Measurements from ENCODE around the gene SOX1. TPM values are rescaled to one million over a fixed set of nuclear protein-coding genes. Genes with fewer than 3 reads are reported as not detected.
A peak's percentile ranks its signal among the peaks of the same experiment; 100 is the strongest.

Gene SOX1
- total and polyA plus RNA-seq, 7 donors, result under 0.01 to 0.36 (median 0.01) TPM; not detected in 4

- Histone ChIP-seq H3K27ac (no peak overlapping the region), H3K9me3 (no peaks in the 10 kb centered on the region), H3K36me3 (no peaks in the 10 kb centered on the region), H3K27me3 (peaks cover 3 to 38% (median 13%) of the 10 kb centered on the region in 3 donors), H3K4me1 (no peaks in the 10 kb centered on the region), H3K4me3 (no peak overlapping the region)
- intact Hi-C loops (cut with DNase I), result no loop called here
- DNase-seq, result no peak
- 69 to 70% methylated on average over 4 of the region's 4 CpGs for WGBS, 2 donors
- TF ChIP-seq POLR2A (IDR thresholded peaks at IDR 0.05) (no peak), EP300 (IDR thresholded peaks at IDR 0.05) (no peak), POLR2AphosphoS5 (IDR thresholded peaks at IDR 0.05) (no peak)
- TF ChIP-seq, protein P1, sequence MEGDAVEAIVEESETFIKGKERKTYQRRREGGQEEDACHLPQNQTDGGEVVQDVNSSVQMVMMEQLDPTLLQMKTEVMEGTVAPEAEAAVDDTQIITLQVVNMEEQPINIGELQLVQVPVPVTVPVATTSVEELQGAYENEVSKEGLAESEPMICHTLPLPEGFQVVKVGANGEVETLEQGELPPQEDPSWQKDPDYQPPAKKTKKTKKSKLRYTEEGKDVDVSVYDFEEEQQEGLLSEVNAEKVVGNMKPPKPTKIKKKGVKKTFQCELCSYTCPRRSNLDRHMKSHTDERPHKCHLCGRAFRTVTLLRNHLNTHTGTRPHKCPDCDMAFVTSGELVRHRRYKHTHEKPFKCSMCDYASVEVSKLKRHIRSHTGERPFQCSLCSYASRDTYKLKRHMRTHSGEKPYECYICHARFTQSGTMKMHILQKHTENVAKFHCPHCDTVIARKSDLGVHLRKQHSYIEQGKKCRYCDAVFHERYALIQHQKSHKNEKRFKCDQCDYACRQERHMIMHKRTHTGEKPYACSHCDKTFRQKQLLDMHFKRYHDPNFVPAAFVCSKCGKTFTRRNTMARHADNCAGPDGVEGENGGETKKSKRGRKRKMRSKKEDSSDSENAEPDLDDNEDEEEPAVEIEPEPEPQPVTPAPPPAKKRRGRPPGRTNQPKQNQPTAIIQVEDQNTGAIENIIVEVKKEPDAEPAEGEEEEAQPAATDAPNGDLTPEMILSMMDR (IDR thresholded peaks at IDR 0.05), result no peak
Observed at GRCh38 chr13:112092453-112092852, 25.5 kb downstream of the SOX1 start.

GRCh38 chr13:112095354-112095753 lies 28.4 kb downstream of the SOX1 start:
- peaks cover 0 to 36% (median 3%) of the 10 kb centered on the region in 3 donors for H3K27me3 ChIP-seq
- intact Hi-C loops (cut with DNase I), result no loop called here
- H3K4me3 ChIP-seq, result no peak overlapping the region
- H3K9me3 ChIP-seq, result no peaks in the 10 kb centered on the region
- DNase-seq, result peak; percentile 43
- H3K27ac ChIP-seq, result no peak overlapping the region
- TF ChIP-seq EP300 (IDR thresholded peaks at IDR 0.05) (no peak), POLR2A (IDR thresholded peaks at IDR 0.05) (no peak)
- TF ChIP-seq, protein P1 (IDR thresholded peaks at IDR 0.05), result no peak
- 81 to 86% methylated on average over 9 of the region's 9 CpGs for WGBS, 2 donors
- H3K36me3 ChIP-seq, result no peaks in the 10 kb centered on the region
- H3K4me1 ChIP-seq, result no peaks in the 10 kb centered on the region

DNA sequence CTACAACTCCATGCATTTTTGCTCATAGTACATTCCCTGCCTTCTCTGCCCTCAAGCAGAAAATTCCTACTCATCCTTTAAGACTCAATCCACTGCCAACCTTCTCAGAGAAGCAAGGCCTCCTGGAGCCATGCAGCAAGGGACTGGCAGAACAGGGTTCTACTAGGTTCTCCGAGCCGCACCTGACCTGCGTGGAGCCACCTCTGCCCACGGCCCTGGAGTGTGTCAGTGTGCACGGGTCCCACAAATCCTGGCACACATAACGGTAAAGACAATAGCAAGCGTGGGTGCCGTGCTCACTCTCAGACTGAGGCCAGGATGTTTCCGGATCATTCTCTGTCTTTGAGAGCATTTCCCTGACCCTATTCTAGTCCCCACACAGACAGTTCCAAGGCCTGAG lies 30.0 kb downstream of the SOX1 start:
- Histone ChIP-seq H3K27me3 (peaks cover 0 to 48% (median 3%) of the 10 kb centered on the region in 3 donors), H3K4me1 (no peaks in the 10 kb centered on the region), H3K36me3 (no peaks in the 10 kb centered on the region), H3K27ac (no peak overlapping the region), H3K9me3 (no peaks in the 10 kb centered on the region), H3K4me3 (no peak overlapping the region)
- intact Hi-C loops (cut with DNase I), result no loop called here
- no peak for TF ChIP-seq POLR2A (IDR thresholded peaks at IDR 0.05)
- TF ChIP-seq, protein P1 (IDR thresholded peaks at IDR 0.05), result no peak
- TF ChIP-seq EP300 (IDR thresholded peaks at IDR 0.05), result no peak
- no peak for TF ChIP-seq POLR2AphosphoS5 (IDR thresholded peaks at IDR 0.05)
- 92% methylated on average over 9 of the region's 9 CpGs for WGBS, 2 donors
- DNase-seq, result no peak

GRCh38 chr13:112097770-112098169 lies 30.8 kb downstream of the SOX1 start:
- intact Hi-C loops (cut with DNase I), result no loop called here
- H3K27ac ChIP-seq, result no peak overlapping the region
- H3K9me3 ChIP-seq, result no peaks in the 10 kb centered on the region
- peaks cover 3 to 50% (median 3%) of the 10 kb centered on the region in 3 donors for H3K27me3 ChIP-seq
- H3K36me3 ChIP-seq, result no peaks in the 10 kb centered on the region
- TF ChIP-seq POLR2AphosphoS5 (IDR thresholded peaks at IDR 0.05), result no peak
- no peak for TF ChIP-seq POLR2A (IDR thresholded peaks at IDR 0.05)
- TF ChIP-seq, protein P1 (IDR thresholded peaks at IDR 0.05), result no peak
- no peak for TF ChIP-seq EP300 (IDR thresholded peaks at IDR 0.05)
- WGBS, 2 donors, result 71 to 82% methylated on average over 10 of the region's 10 CpGs
- DNase-seq, result no peak
- no peak overlapping the region for H3K4me3 ChIP-seq
- no peaks in the 10 kb centered on the region for H3K4me1 ChIP-seq

DNA sequence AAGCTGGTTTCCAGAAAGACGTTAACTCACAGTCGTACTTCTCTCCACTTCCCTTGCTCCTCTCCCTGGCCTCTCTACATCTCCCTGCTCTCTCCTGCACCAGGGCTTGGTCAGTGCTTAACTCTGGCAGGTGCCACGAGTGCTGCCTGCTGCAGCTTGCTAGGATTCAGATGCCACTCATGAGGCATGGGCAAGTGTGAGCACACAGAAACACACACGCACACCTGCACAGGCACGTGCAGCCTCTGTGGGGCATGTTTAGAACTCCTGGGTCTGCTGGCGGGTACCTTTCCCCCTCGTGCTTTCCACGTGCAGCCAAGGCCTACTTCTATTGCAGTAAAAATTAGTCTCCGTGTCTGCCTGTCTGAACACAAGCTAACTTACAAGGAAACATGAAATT lies 31.8 kb downstream of the SOX1 start:
- peaks cover 0 to 2% (median 2%) of the 10 kb centered on the region in 4 donors for H3K4me1 ChIP-seq
- H3K9me3 ChIP-seq, result no peaks in the 10 kb centered on the region
- H3K27me3 ChIP-seq, result peaks cover 9 to 59% (median 11%) of the 10 kb centered on the region in 3 donors
- no peak overlapping the region for H3K4me3 ChIP-seq
- H3K36me3 ChIP-seq, result no peaks in the 10 kb centered on the region
- WGBS, 2 donors, result 68 to 69% methylated on average over 9 of the region's 9 CpGs
- TF ChIP-seq POLR2AphosphoS5 (IDR thresholded peaks at IDR 0.05) (no peak), EP300 (IDR thresholded peaks at IDR 0.05) (no peak), POLR2A (IDR thresholded peaks at IDR 0.05) (no peak)
- TF ChIP-seq, protein P1 (IDR thresholded peaks at IDR 0.05), result no peak
- intact Hi-C loops (cut with DNase I), result no loop called here
- no peak for DNase-seq
- H3K27ac ChIP-seq, result no peak overlapping the region
